ENCODE results near the gene STAC. TPM values are rescaled to one million over a fixed set of nuclear protein-coding genes. Genes with fewer than 3 reads are reported as not detected.
A peak's percentile ranks its signal among the peaks of the same experiment; 100 is the strongest.

The STAC gene
- total RNA-seq, 1 donor from 2014 or later, result 7.1 TPM

DNA sequence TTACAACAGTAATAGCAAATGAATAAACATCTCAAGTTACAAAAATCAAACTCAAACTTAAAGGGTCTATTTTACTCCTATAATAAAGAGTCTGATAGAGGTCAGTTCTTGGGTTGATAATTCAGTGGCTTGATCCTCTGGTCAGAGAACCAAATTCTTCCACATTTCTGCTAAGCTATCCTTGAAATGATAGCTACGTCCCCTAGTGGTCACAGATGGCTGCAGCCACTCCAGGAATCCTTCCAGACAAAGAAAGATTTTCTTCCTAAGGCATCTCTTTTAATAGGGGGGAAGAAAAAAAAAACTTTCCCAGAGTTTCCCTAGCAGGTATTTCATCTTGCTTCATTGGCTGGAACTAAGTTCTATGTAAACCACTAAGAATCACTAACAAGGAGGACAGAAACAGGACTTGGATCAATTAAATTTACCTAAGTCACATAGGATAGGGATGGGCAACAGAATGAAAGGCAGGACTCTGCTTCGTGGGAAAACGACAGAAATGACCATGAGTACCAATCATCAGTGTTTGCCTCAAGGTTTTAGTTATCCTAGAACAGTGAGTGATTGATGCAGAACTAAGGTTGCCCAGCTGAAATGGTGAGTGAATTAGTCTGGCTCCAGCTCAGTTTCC is 160.7 kb downstream of the STAC start:
- no peak overlapping the region for H3K27ac ChIP-seq (ENCODE audit: low read depth, low read length)
- no peaks in the 10 kb centered on the region for H3K27me3 ChIP-seq (ENCODE audit: insufficient read depth, low read length)
- H4K20me1 ChIP-seq (ENCODE audit: insufficient read depth, low read length), result no peaks in the 10 kb centered on the region
- no peak overlapping the region for H3K27ac Mint-ChIP-seq (ENCODE audit: unreplicated experiment)
- peaks cover 2% of the 10 kb centered on the region for H3K27me3 Mint-ChIP-seq (ENCODE audit: low read depth, unreplicated experiment)
- no peaks in the 10 kb centered on the region for H3K36me3 Mint-ChIP-seq (ENCODE audit: low read depth, unreplicated experiment)
- no peak overlapping the region for H3K4me3 Mint-ChIP-seq (ENCODE audit: unreplicated experiment)
- no peak overlapping the region for H3K9ac ChIP-seq (ENCODE audit: low read length)
- H3K4me1 ChIP-seq (ENCODE audit: insufficient read depth, low read length), result no peaks in the 10 kb centered on the region
- FAIRE-seq (peak; percentile 54), DNase-seq (ENCODE audit: low read depth) (peak; percentile 27)
- H3K4me3 ChIP-seq (ENCODE audit: insufficient read depth, low read depth, low read length), result no peak overlapping the region
- TF ChIP-seq, protein P1, sequence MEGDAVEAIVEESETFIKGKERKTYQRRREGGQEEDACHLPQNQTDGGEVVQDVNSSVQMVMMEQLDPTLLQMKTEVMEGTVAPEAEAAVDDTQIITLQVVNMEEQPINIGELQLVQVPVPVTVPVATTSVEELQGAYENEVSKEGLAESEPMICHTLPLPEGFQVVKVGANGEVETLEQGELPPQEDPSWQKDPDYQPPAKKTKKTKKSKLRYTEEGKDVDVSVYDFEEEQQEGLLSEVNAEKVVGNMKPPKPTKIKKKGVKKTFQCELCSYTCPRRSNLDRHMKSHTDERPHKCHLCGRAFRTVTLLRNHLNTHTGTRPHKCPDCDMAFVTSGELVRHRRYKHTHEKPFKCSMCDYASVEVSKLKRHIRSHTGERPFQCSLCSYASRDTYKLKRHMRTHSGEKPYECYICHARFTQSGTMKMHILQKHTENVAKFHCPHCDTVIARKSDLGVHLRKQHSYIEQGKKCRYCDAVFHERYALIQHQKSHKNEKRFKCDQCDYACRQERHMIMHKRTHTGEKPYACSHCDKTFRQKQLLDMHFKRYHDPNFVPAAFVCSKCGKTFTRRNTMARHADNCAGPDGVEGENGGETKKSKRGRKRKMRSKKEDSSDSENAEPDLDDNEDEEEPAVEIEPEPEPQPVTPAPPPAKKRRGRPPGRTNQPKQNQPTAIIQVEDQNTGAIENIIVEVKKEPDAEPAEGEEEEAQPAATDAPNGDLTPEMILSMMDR (IDR thresholded peaks at IDR 0.05; ENCODE audit: insufficient read depth, low read depth, low read length), result peak; percentile 92
- no peak for TF ChIP-seq EZH2 (IDR thresholded peaks at IDR 0.05; ENCODE audit: insufficient read depth, low read length)
- no peak overlapping the region for H3K4me2 ChIP-seq (ENCODE audit: low read length)
- no peak overlapping the region for H2AFZ ChIP-seq (ENCODE audit: low read depth, low read length)
- H3K79me2 ChIP-seq (ENCODE audit: insufficient read depth, low read length), result no peaks in the 10 kb centered on the region
- peaks cover 5% of the 10 kb centered on the region for H3K4me1 Mint-ChIP-seq (ENCODE audit: low read depth, unreplicated experiment)
- no peaks in the 10 kb centered on the region for H3K9me3 ChIP-seq (ENCODE audit: insufficient read depth, low read depth, low read length)
- H3K9me3 Mint-ChIP-seq (ENCODE audit: unreplicated experiment), result no peaks in the 10 kb centered on the region
- no peaks in the 10 kb centered on the region for H3K36me3 ChIP-seq (ENCODE audit: insufficient read depth, low read length)

DNA sequence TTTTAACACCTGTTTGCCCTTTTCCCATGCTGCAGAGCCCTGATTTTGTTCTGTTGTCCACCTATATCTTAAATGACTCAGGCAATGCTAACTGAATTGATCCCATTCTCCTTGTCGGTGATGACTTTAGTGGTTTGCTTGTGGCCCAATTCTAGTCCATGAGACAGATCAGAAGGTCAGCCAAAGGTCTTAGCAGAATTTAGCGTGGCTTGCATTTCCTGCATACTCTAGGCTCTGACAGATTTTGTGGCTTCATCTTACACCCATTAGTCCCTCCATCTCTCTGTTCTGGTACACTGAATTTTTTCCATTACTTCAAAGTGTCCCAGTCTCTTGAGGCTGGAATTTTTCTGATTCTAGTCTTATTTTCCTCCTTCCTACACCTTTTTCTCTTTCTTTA is 161.9 kb downstream of the STAC start:
- no peaks in the 10 kb centered on the region for H3K36me3 ChIP-seq (ENCODE audit: insufficient read depth, low read length)
- FAIRE-seq (no peak), DNase-seq (ENCODE audit: low read depth) (peak; percentile 82)
- Mint-ChIP-seq H3K4me1 (ENCODE audit: low read depth, unreplicated experiment) (peaks cover 9% of the 10 kb centered on the region), H3K4me3 (ENCODE audit: unreplicated experiment) (no peak overlapping the region), H3K36me3 (ENCODE audit: low read depth, unreplicated experiment) (peaks cover 4% of the 10 kb centered on the region), H3K27ac (ENCODE audit: unreplicated experiment) (no peak overlapping the region), H3K9me3 (ENCODE audit: unreplicated experiment) (no peaks in the 10 kb centered on the region), H3K27me3 (ENCODE audit: low read depth, unreplicated experiment) (peaks cover 2% of the 10 kb centered on the region)
- H3K79me2 ChIP-seq (ENCODE audit: insufficient read depth, low read length), result no peaks in the 10 kb centered on the region
- H3K9ac ChIP-seq (ENCODE audit: low read length), result no peak overlapping the region
- H3K27me3 ChIP-seq (ENCODE audit: insufficient read depth, low read length), result no peaks in the 10 kb centered on the region
- no peak overlapping the region for H2AFZ ChIP-seq (ENCODE audit: low read depth, low read length)
- no peaks in the 10 kb centered on the region for H4K20me1 ChIP-seq (ENCODE audit: insufficient read depth, low read length)
- H3K27ac ChIP-seq (ENCODE audit: low read depth, low read length), result no peak overlapping the region
- H3K4me3 ChIP-seq (ENCODE audit: insufficient read depth, low read depth, low read length), result no peak overlapping the region
- TF ChIP-seq EZH2 (IDR thresholded peaks at IDR 0.05; ENCODE audit: insufficient read depth, low read length), result no peak
- TF ChIP-seq, protein P1 (IDR thresholded peaks at IDR 0.05; ENCODE audit: insufficient read depth, low read depth, low read length), result no peak
- no peaks in the 10 kb centered on the region for H3K9me3 ChIP-seq (ENCODE audit: insufficient read depth, low read depth, low read length)
- no peaks in the 10 kb centered on the region for H3K4me1 ChIP-seq (ENCODE audit: insufficient read depth, low read length)
- no peak overlapping the region for H3K4me2 ChIP-seq (ENCODE audit: low read length)

DNA sequence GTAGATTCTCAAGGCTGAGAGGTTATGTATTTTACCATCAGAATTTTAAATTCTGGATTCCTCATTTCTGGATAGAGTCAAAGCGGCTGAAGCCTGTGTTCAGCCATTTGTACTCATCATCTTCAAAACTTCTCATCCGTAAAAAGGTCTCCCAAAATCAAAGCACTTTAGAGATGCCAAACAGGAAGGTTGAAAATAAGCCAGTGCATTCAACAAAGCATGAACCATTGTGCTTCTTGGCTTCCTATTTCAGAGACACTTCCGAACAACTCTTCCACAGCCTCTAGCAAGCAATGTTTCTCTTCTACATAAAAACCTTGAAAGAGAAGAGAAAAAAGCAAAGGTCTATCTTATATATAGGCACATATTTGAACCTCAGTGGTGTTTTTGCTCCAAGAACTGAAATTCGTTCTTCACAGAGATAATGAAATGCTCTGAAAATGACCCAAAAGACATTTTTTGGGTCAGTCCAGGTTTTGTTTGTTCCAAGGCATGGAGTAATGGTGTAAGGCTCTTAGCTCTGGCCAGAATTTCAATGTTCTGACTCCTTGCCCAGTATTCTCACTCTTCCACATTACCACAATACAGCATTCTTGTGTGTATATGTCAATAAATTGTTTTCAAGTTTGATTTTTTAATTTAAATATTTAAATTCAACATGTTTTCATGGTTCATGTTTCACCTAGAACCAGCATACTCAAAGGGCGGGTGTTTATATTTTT is 163.1 kb downstream of the STAC start:
- Histone ChIP-seq H3K4me1 (ENCODE audit: insufficient read depth, low read length) (no peaks in the 10 kb centered on the region), H3K27ac (ENCODE audit: low read depth, low read length) (no peak overlapping the region), H4K20me1 (ENCODE audit: insufficient read depth, low read length) (no peaks in the 10 kb centered on the region), H3K4me3 (ENCODE audit: insufficient read depth, low read depth, low read length) (no peak overlapping the region), H3K79me2 (ENCODE audit: insufficient read depth, low read length) (no peaks in the 10 kb centered on the region), H3K4me2 (ENCODE audit: low read length) (no peak overlapping the region), H3K9ac (ENCODE audit: low read length) (no peak overlapping the region), H3K9me3 (ENCODE audit: insufficient read depth, low read depth, low read length) (peaks cover 2% of the 10 kb centered on the region), H2AFZ (ENCODE audit: low read depth, low read length) (no peak overlapping the region), H3K27me3 (ENCODE audit: insufficient read depth, low read length) (no peaks in the 10 kb centered on the region), H3K36me3 (ENCODE audit: insufficient read depth, low read length) (no peaks in the 10 kb centered on the region)
- peaks cover 9% of the 10 kb centered on the region for H3K4me1 Mint-ChIP-seq (ENCODE audit: low read depth, unreplicated experiment)
- no peak overlapping the region for H3K27ac Mint-ChIP-seq (ENCODE audit: unreplicated experiment)
- peaks cover 2% of the 10 kb centered on the region for H3K9me3 Mint-ChIP-seq (ENCODE audit: unreplicated experiment)
- peak; percentile 37 for DNase-seq (ENCODE audit: low read depth)
- H3K27me3 Mint-ChIP-seq (ENCODE audit: low read depth, unreplicated experiment), result peaks cover 2% of the 10 kb centered on the region
- FAIRE-seq, result peak; percentile 13
- H3K36me3 Mint-ChIP-seq (ENCODE audit: low read depth, unreplicated experiment), result peaks cover 4% of the 10 kb centered on the region
- TF ChIP-seq, protein P1 (IDR thresholded peaks at IDR 0.05; ENCODE audit: insufficient read depth, low read depth, low read length), result no peak
- no peak for TF ChIP-seq EZH2 (IDR thresholded peaks at IDR 0.05; ENCODE audit: insufficient read depth, low read length)
- no peak overlapping the region for H3K4me3 Mint-ChIP-seq (ENCODE audit: unreplicated experiment)
